Measurements from ENCODE around the gene ADARB1. TPM values are rescaled to one million over a fixed set of nuclear protein-coding genes. Genes with fewer than 3 reads are reported as not detected.

Gene ADARB1
- polyA plus RNA-seq, 1 of the 3 experiments (the other 2 are of a cell fraction), result 7.8 TPM

- H3K9me3 ChIP-seq, result no peaks in the 10 kb centered on the region
- ChIA-PET POLR2A (no interaction called here), CTCF (interaction anchor here (0.8 to 1.9 kb wide), 5 partner anchors 10 to 793 kb away, joined by 3 to 8 read pairs (median 5); no protein-coding TSS in a partner anchor)
- no peak overlapping the region for H2AFZ ChIP-seq (ENCODE audit: low read depth)
- WGBS (ENCODE audit: low lambda C conversion rate), result 89% methylated on average over 10 of the region's 10 CpGs
- no peak overlapping the region for H3K27ac ChIP-seq (ENCODE audit: low read depth in 2 of 2, low read length in 1 of 2)
- no peaks in the 10 kb centered on the region for H3K27me3 ChIP-seq (ENCODE audit: insufficient read depth)
- peaks cover 36% of the 10 kb centered on the region; the same call in 1 of the 2 replicates for H3K79me2 ChIP-seq (ENCODE audit: insufficient read depth)
- DNase-seq, result no peak
- peaks cover 6 to 30% of the 10 kb centered on the region in 2 experiments; a peak in 2 of 4 replicates for H3K4me1 ChIP-seq (ENCODE audit: control insufficient read depth in 1 of 2, insufficient read depth in 2 of 2, low read depth in 1 of 2, low read length in 1 of 2)
- TF ChIP-seq MAX (IDR thresholded peaks at IDR 0.05; ENCODE audit: low read depth) (no peak), FOXJ3 (CRISPR knock-in tag; IDR thresholded peaks at IDR 0.05) (no peak), TCF12 (IDR thresholded peaks at IDR 0.05) (no peak), MXI1 (IDR thresholded peaks at IDR 0.05; ENCODE audit: low read depth, low read length) (no peak), RCOR1 (IDR thresholded peaks at IDR 0.05; ENCODE audit: low read length) (no peak), NFIC (IDR thresholded peaks at IDR 0.05; ENCODE audit: borderline replicate concordance) (no peak), PBX3 (IDR thresholded peaks at IDR 0.05) (no peak), ZBTB33 (IDR thresholded peaks at IDR 0.05; ENCODE audit: borderline replicate concordance, low read depth) (no peak), TEAD4 (IDR thresholded peaks at IDR 0.05; ENCODE audit: borderline replicate concordance, insufficient read depth) (no peak), SIN3A (IDR thresholded peaks at IDR 0.05; ENCODE audit: borderline replicate concordance, low read depth, low read length) (no peak), USF1 (IDR thresholded peaks at IDR 0.05; ENCODE audit: borderline replicate concordance, low read depth) (no peak), FOXM1 (IDR thresholded peaks at IDR 0.05; ENCODE audit: low read depth) (no peak), ELF1 (IDR thresholded peaks at IDR 0.05) (no peak), FOSL2 (IDR thresholded peaks at IDR 0.05; ENCODE audit: borderline replicate concordance, low read depth) (no peak), JUND (IDR thresholded peaks at IDR 0.05) (no peak), GABPA (IDR thresholded peaks at IDR 0.05; ENCODE audit: low read depth) (no peak), RXRA (IDR thresholded peaks at IDR 0.05; ENCODE audit: borderline replicate concordance, low read depth) (no peak), CTCF (IDR thresholded peaks at IDR 0.05) (no peak), TAF1 (IDR thresholded peaks at IDR 0.05; ENCODE audit: borderline replicate concordance, low read depth, low read length) (no peak), EZH2phosphoT487 (IDR thresholded peaks at IDR 0.05; ENCODE audit: borderline replicate concordance, low read depth) (no peak)
- no peaks in the 10 kb centered on the region for H3K9me2 ChIP-seq
- H3K9ac ChIP-seq, result no peak overlapping the region
- H3K4me2 ChIP-seq, result no peak overlapping the region
- no peak overlapping the region for H3K4me3 ChIP-seq (ENCODE audit: low read depth in 2 of 2, low read length in 1 of 2)
- H3F3A ChIP-seq (replicated peaks; ENCODE audit: insufficient read depth), result no peaks in the 10 kb centered on the region
- H4K20me1 ChIP-seq (ENCODE audit: insufficient read depth), result no peaks in the 10 kb centered on the region
- no peaks in the 10 kb centered on the region for H3K36me3 ChIP-seq (replicated peaks in 1 of 2; ENCODE audit: control insufficient read depth in 1 of 2, insufficient read depth in 2 of 2, low read length in 1 of 2)
Measured at GRCh38 chr21:45087022-45087823, 12.8 kb downstream of the ADARB1 start.
